Suprapubic skin (tissue), 3 donors: ENCODE results near the gene CHMP3.

Experiments used
- CTCF ChIP-seq, 2 donors: fragments of 200-600 bp in 1 of 2; fragments of 450-650 bp in 1 of 2; sonication (generic) in 1 of 2; IDR thresholded peaks; one replicate each; pipeline ENCODE4 v1.5.1; 2016 to 2019; ENCODE audit warnings: antibody characterized with exemption in 2 of 2, mild to moderate bottlenecking in 1 of 2, moderate library complexity in 1 of 2
- EP300 ChIP-seq: sonication (generic); formaldehyde crosslinking; IDR thresholded peaks from one replicate; pipeline ENCODE4 v1.6.1; 2017; ENCODE audit warnings: antibody characterized with exemption

- TF ChIP-seq CTCF (IDR thresholded peaks at IDR 0.05) (no peak), EP300 (no peak)
Observed at GRCh38 chr2:86500325-86501083, 62.7 kb downstream of the CHMP3 start.
